Transverse colon (tissue), 4 donors: ENCODE data around the gene BAZ1B. TPM values are rescaled to one million over a fixed set of nuclear protein-coding genes. Genes with fewer than 3 reads are reported as not detected.
"Not testable (repeated sequence)": the region's sequence is repeated elsewhere in the genome, so short reads cannot be mapped to it uniquely, and the experiment has no call there.

Experiments used
- DNase-seq: peaks from one replicate; pipeline ENCODE4 v3.0.0-alpha.2; 2019
- H3K27ac ChIP-seq, 4 donors: fragments of 200-600 bp; sonication (generic); 2 replicates each; pipeline ENCODE4 v1.5.1; 2016 to 2018; ENCODE audit warnings: inconsistent platforms in 4 of 4
- H3K27me3 ChIP-seq: fragments of 200-600 bp; sonication (generic); 2 replicates; pipeline ENCODE4 v1.5.1; 2017; ENCODE audit warnings: inconsistent platforms
- H3K36me3 ChIP-seq, 4 donors: fragments of 200-600 bp; sonication (generic); 2 replicates each; pipeline ENCODE4 v1.5.1; 2017 to 2019; ENCODE audit warnings: inconsistent platforms in 4 of 4
- H3K4me1 ChIP-seq, 4 donors: fragments of 200-600 bp; sonication (generic); 2 replicates each; pipeline ENCODE4 v1.5.1; 2017 to 2020; ENCODE audit warnings: inconsistent platforms in 4 of 4
- H3K4me3 ChIP-seq, 4 donors: fragments of 200-600 bp; sonication (generic); 1 replicate in 1 of 4; 2 replicates in 3 of 4; pipeline versions ENCODE4 v1.5.1 to v1.6.1; 2017 to 2019; ENCODE audit warnings: inconsistent platforms in 4 of 4
- H3K9me3 ChIP-seq, 2 donors: fragments of 200-600 bp; sonication (generic); 2 replicates each; pipeline ENCODE4 v1.5.1; 2017 to 2019; ENCODE audit warnings: inconsistent platforms in 2 of 2
- EP300 ChIP-seq: sonication (generic); formaldehyde crosslinking; IDR thresholded peaks from one replicate; pipeline ENCODE4 v1.6.1; 2017; ENCODE audit warnings: antibody characterized with exemption, low read depth
- POLR2A ChIP-seq: fragments of 450-650 bp; IDR thresholded peaks from one replicate; pipeline ENCODE4 v1.6.1; 2016; ENCODE audit warnings: antibody characterized with exemption, mild to moderate bottlenecking, moderate library complexity
- POLR2AphosphoS5 ChIP-seq, 3 donors: sonication (generic); formaldehyde crosslinking; IDR thresholded peaks; one replicate each; pipeline ENCODE4 v1.6.1; 2016; ENCODE audit warnings: antibody characterized with exemption in 3 of 3
- WGBS, 2 donors: methylation state at CpG; one replicate each; pipeline ENCODE4 v1.1.5; 2018; ENCODE audit warnings: low coverage in 1 of 2; 5-methylcytosine and 5-hydroxymethylcytosine counted together
- in situ Hi-C, 4 donors: fragments of 200-750 bp; cut with MboI; loops; one replicate each; pipeline versions ENCODE4 v1.15.0 to v1.15.1; 2017; ENCODE audit warnings: low sequenced_read_pairs in 3 of 4, low pct_ligation_motif_present in 1 of 4, low pct_unique_long_range_greater_than_20kb in 1 of 4
- intact Hi-C: fragments of 100-400 bp; cut with DNase I; formaldehyde crosslinking; loops from one replicate; pipeline ENCODE4 v1.15.1; 2023; ENCODE audit warnings: low total_unique reads
- total RNA-seq, 4 donors: library from RNA; depleted of rRNA; stranded (reverse); fragments of >200 nt; gene quantifications; one replicate each; pipeline ENCODE4 v1.1.0, GENCODE V29; 2016
- TF ChIP-seq, protein P1 (sequence below), 5 experiments: fragments of 200-600 bp in 3 of 5; fragments of 450-650 bp in 2 of 5; sonication (generic) in 3 of 5; IDR thresholded peaks; 1 replicate in 2 of 5; 2 replicates in 3 of 5; pipeline ENCODE4 v1.5.1; 2016 to 2017; ENCODE audit warnings: antibody characterized with exemption in 5 of 5, inconsistent platforms in 3 of 5, mild to moderate bottlenecking in 2 of 5, moderate library complexity in 1 of 5

Gene BAZ1B
- total RNA-seq, 4 donors from 2014 or later = 28.7 to 48.0 (median 33.7) TPM

- Histone ChIP-seq H3K36me3 (peaks cover 0 to 27% (median 4%) of the 10 kb centered on the region in 4 donors), H3K4me3 (peak overlapping the region; percentile 72 to 97 (median 80)), H3K27ac (peak overlapping the region; percentile 99 to 100 (median 100)), H3K27me3 (no peaks in the 10 kb centered on the region), H3K9me3 (no peaks in the 10 kb centered on the region), H3K4me1 (peaks cover 7 to 34% (median 20%) of the 10 kb centered on the region in 4 donors)
- TF ChIP-seq EP300 = no peak
- TF ChIP-seq POLR2A = peak; percentile 75
- TF ChIP-seq POLR2AphosphoS5 (IDR thresholded peaks at IDR 0.05) = peak; percentile 79 to 92 (median 91)
- TF ChIP-seq, protein P1, sequence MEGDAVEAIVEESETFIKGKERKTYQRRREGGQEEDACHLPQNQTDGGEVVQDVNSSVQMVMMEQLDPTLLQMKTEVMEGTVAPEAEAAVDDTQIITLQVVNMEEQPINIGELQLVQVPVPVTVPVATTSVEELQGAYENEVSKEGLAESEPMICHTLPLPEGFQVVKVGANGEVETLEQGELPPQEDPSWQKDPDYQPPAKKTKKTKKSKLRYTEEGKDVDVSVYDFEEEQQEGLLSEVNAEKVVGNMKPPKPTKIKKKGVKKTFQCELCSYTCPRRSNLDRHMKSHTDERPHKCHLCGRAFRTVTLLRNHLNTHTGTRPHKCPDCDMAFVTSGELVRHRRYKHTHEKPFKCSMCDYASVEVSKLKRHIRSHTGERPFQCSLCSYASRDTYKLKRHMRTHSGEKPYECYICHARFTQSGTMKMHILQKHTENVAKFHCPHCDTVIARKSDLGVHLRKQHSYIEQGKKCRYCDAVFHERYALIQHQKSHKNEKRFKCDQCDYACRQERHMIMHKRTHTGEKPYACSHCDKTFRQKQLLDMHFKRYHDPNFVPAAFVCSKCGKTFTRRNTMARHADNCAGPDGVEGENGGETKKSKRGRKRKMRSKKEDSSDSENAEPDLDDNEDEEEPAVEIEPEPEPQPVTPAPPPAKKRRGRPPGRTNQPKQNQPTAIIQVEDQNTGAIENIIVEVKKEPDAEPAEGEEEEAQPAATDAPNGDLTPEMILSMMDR (IDR thresholded peaks at IDR 0.05) = no peak
- intact Hi-C loops (no loop called here), in situ Hi-C loops (no loop called here)
- 12 to 25% methylated on average over 7 to 28 of the region's 28 CpGs for WGBS, 2 donors
- no peak for DNase-seq
Observed at GRCh38 chr7:73556208-73557107, 34.4 kb upstream of the BAZ1B start.

- Histone ChIP-seq H3K4me3 (peak overlapping the region in 3 of 4 donors; percentile 72 to 97 (median 87)), H3K9me3 (no peaks in the 10 kb centered on the region), H3K4me1 (peaks cover 7 to 36% (median 20%) of the 10 kb centered on the region in 4 donors), H3K36me3 (peaks cover 0 to 33% (median 8%) of the 10 kb centered on the region in 4 donors), H3K27me3 (no peaks in the 10 kb centered on the region), H3K27ac (peak overlapping the region; percentile 99 to 100 (median 100))
- DNase-seq = no peak
- 29 to 31% methylated on average over 6 of the region's 6 CpGs for WGBS, 2 donors
- in situ Hi-C loops = no loop called here
- no peak for TF ChIP-seq POLR2AphosphoS5 (IDR thresholded peaks at IDR 0.05)
- no peak for TF ChIP-seq POLR2A
- no peak for TF ChIP-seq EP300
- TF ChIP-seq, protein P1 (IDR thresholded peaks at IDR 0.05) = no peak
- intact Hi-C loops = no loop called here
Observed at GRCh38 chr7:73555411-73555982, 33.4 kb upstream of the BAZ1B start.

DNA sequence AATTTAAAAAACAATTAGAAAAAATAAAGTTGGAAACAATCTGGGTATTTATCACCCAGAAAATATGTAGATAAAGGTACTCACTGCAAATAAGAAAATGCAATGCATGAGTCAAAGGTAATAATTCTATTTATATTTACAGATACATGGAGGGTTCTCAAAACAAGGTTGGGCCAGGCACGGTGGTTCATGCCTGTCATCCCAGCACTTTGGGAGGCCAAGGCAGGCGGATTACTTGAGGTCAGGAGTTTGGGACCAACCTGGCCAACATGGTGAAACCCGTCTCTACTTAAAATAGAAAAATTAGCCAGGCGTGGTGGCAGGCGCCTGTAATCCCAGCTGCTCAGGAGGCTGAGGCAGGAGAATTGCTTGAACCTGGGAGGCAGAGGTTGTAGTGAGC, 28.0 kb upstream of the BAZ1B start:
- in situ Hi-C loops, intact Hi-C loops, H3K27ac ChIP-seq, H3K9me3 ChIP-seq, H3K4me3 ChIP-seq, DNase-seq, H3K27me3 ChIP-seq: not testable (repeated sequence)
- 79 to 85% methylated on average over 2 to 5 of the region's 5 CpGs for WGBS, 2 donors
- peaks cover 0 to 15% (median 4%) of the 10 kb centered on the region in 4 donors for H3K4me1 ChIP-seq
- peaks cover 0 to 58% (median 16%) of the 10 kb centered on the region in 4 donors for H3K36me3 ChIP-seq

GRCh38 chr7:73549176-73549575, 27.1 kb upstream of the BAZ1B start:
- H3K4me1 ChIP-seq = peaks cover 0 to 6% (median 0%) of the 10 kb centered on the region in 4 donors
- no peak for DNase-seq
- intact Hi-C loops (no loop called here), in situ Hi-C loops (no loop called here)
- WGBS, 2 donors = 79 to 93% methylated on average over 4 of the region's 4 CpGs
- no peaks in the 10 kb centered on the region for H3K9me3 ChIP-seq
- H3K27me3 ChIP-seq = no peaks in the 10 kb centered on the region
- no peak overlapping the region for H3K4me3 ChIP-seq
- H3K27ac ChIP-seq = no peak overlapping the region
- H3K36me3 ChIP-seq = peaks cover 0 to 55% (median 16%) of the 10 kb centered on the region in 4 donors
- no peak for TF ChIP-seq POLR2AphosphoS5 (IDR thresholded peaks at IDR 0.05)
- no peak for TF ChIP-seq EP300
- no peak for TF ChIP-seq POLR2A
- TF ChIP-seq, protein P1 (IDR thresholded peaks at IDR 0.05) = no peak
